Ureter (tissue), 1 donor: ENCODE data around the gene FAM98A. TPM values are rescaled to one million over a fixed set of nuclear protein-coding genes. Genes with fewer than 3 reads are reported as not detected.

Source experiments
- total RNA-seq: library from RNA; stranded (reverse); gene quantifications from one replicate; pipeline ENCODE4 v1.2.4, GENCODE V29; 2023
- donor health status: DM: yes; HTN: yes; CAD: no.

Gene FAM98A
- total RNA-seq, 1 donor from 2014 or later = 51.3 TPM

Other genes with a start within 250 kb of the FAM98A start
- gene RASGRP3, start 122.7 kb downstream of the FAM98A start, total RNA-seq = 9.9 TPM